GM23248 (cell line): ENCODE data around the gene ZNF616. TPM values are rescaled to one million over a fixed set of nuclear protein-coding genes. Genes with fewer than 3 reads are reported as not detected.
A peak's percentile ranks its signal among the peaks of the same experiment; 100 is the strongest.
"Not testable (repeated sequence)": the region's sequence is repeated elsewhere in the genome, so short reads cannot be mapped to it uniquely, and the experiment has no call there.

Experiments used
- DNase-seq: peaks from one replicate; pipeline ENCODE4 v3.0.0-alpha.2; 2015
- H2AFZ ChIP-seq: fragments of 200-600 bp; sonication (generic); 2 replicates; pipeline ENCODE4 v1.6.1; 2016; ENCODE audit warnings: antibody characterized with exemption
- H3F3A ChIP-seq: fragments of 200-600 bp; sonication (generic); 2 replicates; pipeline ENCODE4 v1.6.1; 2016; ENCODE audit warnings: mild to moderate bottlenecking, antibody characterized with exemption, mixed run types; ENCODE audit not compliant: insufficient read depth
- H3K27ac ChIP-seq: fragments of 200-600 bp; sonication (generic); 2 replicates; pipeline ENCODE4 v1.5.1; 2016; ENCODE audit warnings: mild to moderate bottlenecking
- H3K27me3 ChIP-seq: fragments of 200-600 bp; sonication (generic); replicated peaks from 2 replicates; pipeline ENCODE4 v1.6.1; 2016; ENCODE audit warnings: mild to moderate bottlenecking; ENCODE audit not compliant: insufficient read depth
- H3K36me3 ChIP-seq: fragments of 200-600 bp; sonication (generic); 2 replicates; pipeline ENCODE4 v1.6.1; 2016; ENCODE audit warnings: low read depth, mild to moderate bottlenecking
- H3K4me1 ChIP-seq: fragments of 200-600 bp; sonication (generic); 2 replicates; pipeline ENCODE4 v1.6.1; 2016; ENCODE audit warnings: mild to moderate bottlenecking; ENCODE audit not compliant: insufficient read depth
- H3K4me2 ChIP-seq: fragments of 200-600 bp; sonication (generic); one replicate; pipeline ENCODE4 v1.6.1; 2016; ENCODE audit warnings: mild to moderate bottlenecking; ENCODE audit not compliant: unreplicated experiment
- H3K4me3 ChIP-seq: fragments of 200-600 bp; sonication (generic); 2 replicates; pipeline ENCODE4 v1.5.1; 2016; ENCODE audit warnings: mild to moderate bottlenecking
- H3K79me2 ChIP-seq: fragments of 200-600 bp; sonication (generic); 2 replicates; pipeline ENCODE4 v1.6.1; 2016; ENCODE audit warnings: mild to moderate bottlenecking; ENCODE audit not compliant: insufficient read depth
- H3K9ac ChIP-seq: fragments of 200-600 bp; sonication (generic); 2 replicates; pipeline ENCODE4 v1.6.1; 2016; ENCODE audit warnings: mild to moderate bottlenecking
- H3K9me2 ChIP-seq: fragments of 200-600 bp; sonication (generic); 2 replicates; pipeline ENCODE4 v1.6.1; 2016; ENCODE audit warnings: mixed run types, mild to moderate bottlenecking, moderate library complexity; ENCODE audit not compliant: insufficient read depth
- H3K9me3 ChIP-seq: fragments of 200-600 bp; sonication (generic); one replicate; pipeline ENCODE4 v1.6.1; 2017; ENCODE audit warnings: low read depth
- H4K20me1 ChIP-seq: fragments of 200-600 bp; sonication (generic); 2 replicates; pipeline ENCODE4 v1.6.0; 2016; ENCODE audit not compliant: insufficient read depth
- EZH2 ChIP-seq: fragments of 200-600 bp; sonication (generic); IDR thresholded peaks from 2 replicates; pipeline ENCODE4 v1.6.1; 2018; ENCODE audit warnings: antibody characterized with exemption, mild to moderate bottlenecking; ENCODE audit not compliant: insufficient read depth, poor library complexity, severe bottlenecking
- EZH2phosphoT487 ChIP-seq: fragments of 200-600 bp; sonication (generic); IDR thresholded peaks from 2 replicates; pipeline ENCODE4 v1.6.1; 2018; ENCODE audit warnings: antibody characterized with exemption, moderate library complexity, mild to moderate bottlenecking, low read depth; ENCODE audit not compliant: insufficient read depth
- WGBS, 2 experiments: methylation state at CpG; one replicate each; pipeline ENCODE4 v1.1.6; 2015 to 2017; ENCODE audit warnings: low lambda C conversion rate in 2 of 2, low coverage in 1 of 2; ENCODE audit errors: missing lambda C conversion rate in 2 of 2; 5-methylcytosine and 5-hydroxymethylcytosine counted together
- in situ Hi-C: fragments of 300-500 bp; cut with MboI; formaldehyde crosslinking; loops from 2 replicates; pipeline ENCODE4 v1.15.0; 2020
- polyA plus RNA-seq: library from polyadenylated mRNA; unstranded; fragments of >200 nt; fragmentation: Nextera tagmentation; extraction: Ambion mirVana; gene quantifications from 2 replicates; pipeline ENCODE4 v1.2.1, GENCODE V29; 2016
- total RNA-seq: library from RNA; depleted of rRNA; stranded (reverse); fragments of >200 nt; shearing (Covaris generic); gene quantifications from 2 replicates; pipeline ENCODE4 v1.2.3, GENCODE V29; 2014

Gene ZNF616
- total and polyA plus RNA-seq, 2 experiments from 2014 or later, result 4.7 to 5.8 TPM

- TF ChIP-seq EZH2phosphoT487, result no peak
- TF ChIP-seq EZH2, result no peak
- in situ Hi-C loops, result no loop called here
- H4K20me1 ChIP-seq, result no peaks in the 10 kb centered on the region
- H3K4me1 ChIP-seq, result no peaks in the 10 kb centered on the region
- H3K79me2 ChIP-seq, result no peaks in the 10 kb centered on the region
- WGBS, 2 experiments, result 79 to 81% methylated on average over 1 of the region's 1 CpG
- H3K9me2 ChIP-seq, result no peaks in the 10 kb centered on the region
- H3K9ac ChIP-seq, result no peak overlapping the region
- no peak overlapping the region for H2AFZ ChIP-seq
- H3K27ac ChIP-seq, result no peak overlapping the region
- no peaks in the 10 kb centered on the region for H3K9me3 ChIP-seq
- H3K4me2 ChIP-seq, result no peak overlapping the region
- H3K27me3 ChIP-seq, result no peaks in the 10 kb centered on the region
- H3K4me3 ChIP-seq, result no peak overlapping the region
- H3K36me3 ChIP-seq, result no peaks in the 10 kb centered on the region
- no peaks in the 10 kb centered on the region for H3F3A ChIP-seq
- DNase-seq, result no peak
Observed at GRCh38 chr19:52102782-52103181, 37.0 kb downstream of the ZNF616 start.

- Histone ChIP-seq H3K4me2 (no peak overlapping the region), H3K36me3 (no peaks in the 10 kb centered on the region), H3K79me2 (no peaks in the 10 kb centered on the region), H3K4me1 (no peaks in the 10 kb centered on the region), H3K9ac (no peak overlapping the region), H3K27me3 (no peaks in the 10 kb centered on the region), H3K9me3 (no peaks in the 10 kb centered on the region), H3K9me2 (no peaks in the 10 kb centered on the region), H3K4me3 (no peak overlapping the region), H2AFZ (no peak overlapping the region), H4K20me1 (no peaks in the 10 kb centered on the region), H3F3A (no peaks in the 10 kb centered on the region), H3K27ac (no peak overlapping the region)
- 48 to 54% methylated on average over 2 of the region's 2 CpGs for WGBS, 2 experiments
- no peak for TF ChIP-seq EZH2
- no peak for TF ChIP-seq EZH2phosphoT487
- in situ Hi-C loops, result no loop called here
- no peak for DNase-seq
Observed at GRCh38 chr19:52101866-52102562, 37.7 kb downstream of the ZNF616 start.

GRCh38 chr19:52099497-52100138, 40.1 kb downstream of the ZNF616 start:
- Histone ChIP-seq H3K27me3 (no peaks in the 10 kb centered on the region), H3K27ac (no peak overlapping the region), H3K4me1 (no peaks in the 10 kb centered on the region), H3K9me2 (no peaks in the 10 kb centered on the region), H4K20me1 (no peaks in the 10 kb centered on the region), H3K4me3 (no peak overlapping the region), H3K9me3 (no peaks in the 10 kb centered on the region), H2AFZ (no peak overlapping the region), H3K79me2 (peaks cover 9% of the 10 kb centered on the region), H3F3A (peaks cover 9% of the 10 kb centered on the region), H3K9ac (no peak overlapping the region), H3K36me3 (no peaks in the 10 kb centered on the region), H3K4me2 (no peak overlapping the region)
- WGBS, 2 experiments, result 68 to 81% methylated on average over 2 of the region's 2 CpGs
- no peak for TF ChIP-seq EZH2
- no peak for TF ChIP-seq EZH2phosphoT487
- in situ Hi-C loops, result no loop called here
- DNase-seq, result no peak

GRCh38 chr19:52096416-52096815, 43.3 kb downstream of the ZNF616 start:
- 79 to 83% methylated on average over 3 of the region's 3 CpGs for WGBS, 2 experiments
- peak overlapping the region; percentile 93 for H2AFZ ChIP-seq
- DNase-seq, H3K9me3 ChIP-seq, H3K27me3 ChIP-seq, H3K9me2 ChIP-seq, H3K9ac ChIP-seq, H3K4me1 ChIP-seq, H4K20me1 ChIP-seq, H3K4me3 ChIP-seq, in situ Hi-C loops: not testable (repeated sequence)
- H3F3A ChIP-seq, result peaks cover 22% of the 10 kb centered on the region
- H3K36me3 ChIP-seq, result peaks cover 14% of the 10 kb centered on the region
- peak overlapping the region; percentile 46 for H3K4me2 ChIP-seq
- H3K27ac ChIP-seq, result peak overlapping the region; percentile 29
- peaks cover 41% of the 10 kb centered on the region for H3K79me2 ChIP-seq
